Measurements from ENCODE around the gene CS. TPM values are rescaled to one million over a fixed set of nuclear protein-coding genes. Genes with fewer than 3 reads are reported as not detected.
A peak's percentile ranks its signal among the peaks of the same experiment; 100 is the strongest.

CS gene
- total RNA-seq, 1 experiment from 2014 or later = 257 TPM

DNA sequence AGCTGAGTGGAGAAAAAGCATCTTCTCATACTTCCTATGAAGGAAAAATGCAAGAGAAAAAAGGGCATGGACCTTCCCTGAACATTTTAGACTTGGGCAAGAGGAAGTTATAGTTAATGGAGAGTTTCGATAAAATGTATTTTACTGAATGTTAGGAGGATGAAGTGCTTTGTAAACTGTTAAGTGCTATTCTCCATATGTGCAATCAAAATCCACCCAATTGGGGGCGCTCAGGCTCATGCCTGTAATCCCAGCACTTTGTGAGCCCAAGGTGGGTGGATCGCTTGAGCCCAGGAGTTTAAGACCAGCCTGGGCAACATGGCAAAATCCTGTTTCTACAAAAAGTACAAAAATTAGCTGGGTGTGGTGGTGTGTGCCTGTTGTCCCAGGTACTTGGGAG lies 17.5 kb upstream of the CS start:
- no peak for DNase-seq (ENCODE audit: unreplicated experiment)
- Mint-ChIP-seq H3K4me1 (ENCODE audit: insufficient read depth, unreplicated experiment) (no peaks in the 10 kb centered on the region), H3K9me3 (ENCODE audit: unreplicated experiment) (no peaks in the 10 kb centered on the region), H3K27ac (ENCODE audit: low read depth, unreplicated experiment) (no peak overlapping the region), H3K27me3 (ENCODE audit: insufficient read depth, unreplicated experiment) (no peaks in the 10 kb centered on the region), H3K36me3 (ENCODE audit: insufficient read depth, unreplicated experiment) (peaks cover 54% of the 10 kb centered on the region), H3K4me3 (ENCODE audit: unreplicated experiment) (no peak overlapping the region)
- intact Hi-C loops (cut with micrococcal nuclease) = no loop called here
- TF ChIP-seq CTCF (IDR thresholded peaks at IDR 0.05; ENCODE audit: unreplicated experiment) = no peak
- no TSS peak for BruUV-seq (replicated peaks)
- ChIA-PET CTCF (interaction anchor here (0.5 to 1.4 kb wide), 4 partner anchors 13 to 766 kb away, joined by 3 to 5 read pairs (median 4); no protein-coding TSS in a partner anchor), POLR2A (interaction anchor here (1.0 to 8.3 kb wide), 5 partner anchors 10 to 190 kb away, joined by 3 to 79 read pairs (median 10); partner anchors contain the start of genes ESYT1, PAN2 and STAT2)

- peak within 1 kb of the TSS; percentile 96 for H3K4me3 Mint-ChIP-seq (ENCODE audit: unreplicated experiment)
- H3K27ac Mint-ChIP-seq (ENCODE audit: low read depth, unreplicated experiment) = peak within 1 kb of the TSS; percentile 98
- ChIA-PET POLR2A (interaction anchor here (0.7 to 8.3 kb wide), 30 partner anchors 8 to 330 kb away, joined by 3 to 79 read pairs (median 6); partner anchors contain the start of genes ANKRD52, ATP5F1B, COQ10A and ESYT1), CTCF (interaction anchor here (0.6 to 1.8 kb wide), 6 partner anchors 14 to 263 kb away, joined by 3 to 15 read pairs (median 4); no protein-coding TSS in a partner anchor)
- intact Hi-C loops (cut with micrococcal nuclease) = loop anchor here (1.0 kb wide), 3 partner anchors 16 to 148 kb away; partner anchors contain the start of genes CS and STAT2
- H3K4me1 Mint-ChIP-seq (ENCODE audit: insufficient read depth, unreplicated experiment) = no peaks in the 10 kb centered on the region
- no peaks in the 10 kb centered on the region for H3K27me3 Mint-ChIP-seq (ENCODE audit: insufficient read depth, unreplicated experiment)
- no TSS peak for BruUV-seq (replicated peaks)
- peak; percentile 99 for DNase-seq (ENCODE audit: unreplicated experiment)
- H3K9me3 Mint-ChIP-seq (ENCODE audit: unreplicated experiment) = no peaks in the 10 kb centered on the region
- H3K36me3 Mint-ChIP-seq (ENCODE audit: insufficient read depth, unreplicated experiment) = peaks cover 55% of the 10 kb centered on the region
- no peak for TF ChIP-seq CTCF (IDR thresholded peaks at IDR 0.05; ENCODE audit: unreplicated experiment)
These were observed 15.7 kb upstream of the CS start, which contains the start of gene CNPY2 for GRCh38 chr12:56315622-56316473. Gene CNPY2 (minus strand): TSS chr12:56315988. CDS start chr12:56315217, 771 bp downstream.

DNA sequence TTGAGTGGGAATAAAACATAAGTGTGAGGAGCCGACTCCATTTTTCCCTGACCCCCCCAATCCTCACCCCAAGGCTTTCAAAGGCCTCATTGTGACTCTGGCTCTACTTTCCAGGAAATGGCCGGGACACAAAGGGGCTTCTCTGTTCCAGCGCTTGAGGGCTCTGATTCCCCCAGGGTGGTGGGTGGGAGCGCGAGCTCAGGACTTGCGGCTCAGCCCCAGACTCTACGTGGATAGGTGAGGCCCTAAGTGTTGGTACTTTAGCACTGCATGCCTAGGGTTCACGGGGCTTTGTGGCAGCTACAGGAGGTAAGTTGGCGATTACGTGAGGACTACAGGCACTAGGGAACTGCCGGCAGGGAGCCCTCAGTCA lies 15.1 kb upstream of the CS start:
- H3K36me3 Mint-ChIP-seq (ENCODE audit: insufficient read depth, unreplicated experiment) = peaks cover 52% of the 10 kb centered on the region
- no peak for TF ChIP-seq CTCF (IDR thresholded peaks at IDR 0.05; ENCODE audit: unreplicated experiment)
- peak overlapping the region; percentile 98 for H3K27ac Mint-ChIP-seq (ENCODE audit: low read depth, unreplicated experiment)
- DNase-seq (ENCODE audit: unreplicated experiment) = peak; percentile 12
- H3K4me1 Mint-ChIP-seq (ENCODE audit: insufficient read depth, unreplicated experiment) = no peaks in the 10 kb centered on the region
- H3K9me3 Mint-ChIP-seq (ENCODE audit: unreplicated experiment) = no peaks in the 10 kb centered on the region
- ChIA-PET POLR2A (interaction anchor here (0.7 to 8.3 kb wide), 25 partner anchors 8 to 321 kb away, joined by 3 to 79 read pairs (median 6); partner anchors contain the start of genes ANKRD52, COQ10A, ESYT1 and GLS2), CTCF (interaction anchor here (0.6 to 1.8 kb wide), 4 partner anchors 14 to 262 kb away, joined by 3 to 15 read pairs (median 4); no protein-coding TSS in a partner anchor)
- H3K27me3 Mint-ChIP-seq (ENCODE audit: insufficient read depth, unreplicated experiment) = no peaks in the 10 kb centered on the region
- BruUV-seq (replicated peaks) = TSS peak; percentile 59
- intact Hi-C loops (cut with micrococcal nuclease) = loop anchor here (1.0 kb wide), 1 partner anchor 149 kb away; no protein-coding TSS in a partner anchor
- H3K4me3 Mint-ChIP-seq (ENCODE audit: unreplicated experiment) = peak overlapping the region; percentile 96

GRCh38 chr12:56311003-56311402 lies 10.9 kb upstream of the CS start:
- H3K9me3 Mint-ChIP-seq (ENCODE audit: unreplicated experiment) = no peaks in the 10 kb centered on the region
- DNase-seq (ENCODE audit: unreplicated experiment) = no peak
- CTCF ChIA-PET = interaction anchor here (0.8 to 1.7 kb wide), 4 partner anchors 52 to 153 kb away, joined by 3 to 5 read pairs (median 4); partner anchors contain the start of gene ANKRD52
- H3K27ac Mint-ChIP-seq (ENCODE audit: low read depth, unreplicated experiment) = no peak overlapping the region
- H3K36me3 Mint-ChIP-seq (ENCODE audit: insufficient read depth, unreplicated experiment) = peaks cover 77% of the 10 kb centered on the region
- H3K4me3 Mint-ChIP-seq (ENCODE audit: unreplicated experiment) = no peak overlapping the region
- TF ChIP-seq CTCF (IDR thresholded peaks at IDR 0.05; ENCODE audit: unreplicated experiment) = no peak
- intact Hi-C loops (cut with micrococcal nuclease) = no loop called here
- BruUV-seq (replicated peaks) = no TSS peak
- POLR2A ChIA-PET = interaction anchor here (0.6 to 2.0 kb wide), 4 partner anchors 12 to 183 kb away, joined by 3 to 7 read pairs (median 3); partner anchors contain the start of genes CS and PAN2
- no peaks in the 10 kb centered on the region for H3K27me3 Mint-ChIP-seq (ENCODE audit: insufficient read depth, unreplicated experiment)
- H3K4me1 Mint-ChIP-seq (ENCODE audit: insufficient read depth, unreplicated experiment) = no peaks in the 10 kb centered on the region

All from MCF 10A (cell line).